SU-DHL-6 (cell line): Measurements from ENCODE around the gene KRT35.

Experiments used
- H2AFZ ChIP-seq: fragments of 200-600 bp; sonication (generic); 2 replicates; pipeline ENCODE4 v1.6.1; 2014; ENCODE audit warnings: low read depth, mild to moderate bottlenecking, moderate library complexity, mixed read lengths, antibody characterized with exemption, low read length; ENCODE audit not compliant: severe bottlenecking
- H3F3A ChIP-seq: fragments of 200-600 bp; shearing (Covaris generic); 2 replicates; pipeline ENCODE4 v1.6.0; 2016; ENCODE audit warnings: antibody characterized with exemption, mild to moderate bottlenecking; ENCODE audit not compliant: insufficient read depth
- H3K27ac ChIP-seq: fragments of 200-600 bp; sonication (generic); 2 replicates; pipeline ENCODE4 v1.5.1; 2016; ENCODE audit warnings: low read depth, mild to moderate bottlenecking, low read length, moderate library complexity, mixed read lengths
- H3K27me3 ChIP-seq: fragments of 200-600 bp; sonication (generic), shearing (Covaris generic); 2 replicates; pipeline ENCODE4 v1.6.0; 2014; ENCODE audit warnings: mild to moderate bottlenecking, low read length
- H3K36me3 ChIP-seq: fragments of 200-600 bp; sonication (generic); 2 replicates; pipeline ENCODE4 v1.6.1; 2014; ENCODE audit warnings: mild to moderate bottlenecking, low read length, mixed read lengths
- H3K4me2 ChIP-seq: fragments of 300-600, 200-600 bp; shearing (Covaris generic), sonication (generic); 2 replicates; pipeline ENCODE4 v1.6.0; 2014; ENCODE audit warnings: low read length, low read depth, mild to moderate bottlenecking; ENCODE audit not compliant: poor library complexity, severe bottlenecking
- H3K4me3 ChIP-seq: fragments of 200-600 bp; sonication (generic); 2 replicates; pipeline ENCODE4 v1.5.1; 2014; ENCODE audit warnings: antibody characterized with exemption, low read length, mild to moderate bottlenecking, mixed read lengths; ENCODE audit not compliant: insufficient read depth, poor library complexity, severe bottlenecking
- H3K79me2 ChIP-seq: fragments of 200-600 bp; sonication (generic); 2 replicates; pipeline ENCODE4 v1.6.1; 2014; ENCODE audit warnings: mild to moderate bottlenecking, low read length, moderate library complexity; ENCODE audit not compliant: insufficient read depth
- H3K9ac ChIP-seq: fragments of 200-600 bp; sonication (generic); 2 replicates; pipeline ENCODE4 v1.7.0; 2014; ENCODE audit warnings: mild to moderate bottlenecking, low read length
- H3K9me2 ChIP-seq: fragments of 200-600 bp; sonication (generic); replicated peaks from 2 replicates; pipeline ENCODE4 v1.6.1; 2014; ENCODE audit warnings: low read length; ENCODE audit not compliant: insufficient read depth
- H3K9me3 ChIP-seq: fragments of 200-600 bp; sonication (generic); 2 replicates; pipeline ENCODE4 v1.6.1; 2014; ENCODE audit warnings: low read length, mixed read lengths; ENCODE audit not compliant: insufficient read depth
- H4K20me1 ChIP-seq: fragments of 200-600 bp; sonication (generic); 2 replicates; pipeline ENCODE4 v1.6.1; 2014; ENCODE audit warnings: low read depth, mild to moderate bottlenecking, antibody characterized with exemption, low read length, moderate library complexity, mixed read lengths
- EZH2phosphoT487 ChIP-seq: fragments of 200-600 bp; sonication (generic), shearing (Covaris generic); conservative IDR thresholded peaks from 2 replicates; pipeline ENCODE4 v1.6.1; 2018; ENCODE audit warnings: mild to moderate bottlenecking, antibody characterized with exemption, low read length, moderate library complexity, mixed read lengths
- TF ChIP-seq, protein P1 (sequence below): fragments of 200-600 bp; sonication (generic); IDR thresholded peaks from one replicate; pipeline ENCODE4 v1.5.1; 2017; ENCODE audit warnings: antibody characterized with exemption, mild to moderate bottlenecking, low read length, moderate library complexity; ENCODE audit not compliant: insufficient read depth, poor library complexity, severe bottlenecking

The KRT35 gene

DNA sequence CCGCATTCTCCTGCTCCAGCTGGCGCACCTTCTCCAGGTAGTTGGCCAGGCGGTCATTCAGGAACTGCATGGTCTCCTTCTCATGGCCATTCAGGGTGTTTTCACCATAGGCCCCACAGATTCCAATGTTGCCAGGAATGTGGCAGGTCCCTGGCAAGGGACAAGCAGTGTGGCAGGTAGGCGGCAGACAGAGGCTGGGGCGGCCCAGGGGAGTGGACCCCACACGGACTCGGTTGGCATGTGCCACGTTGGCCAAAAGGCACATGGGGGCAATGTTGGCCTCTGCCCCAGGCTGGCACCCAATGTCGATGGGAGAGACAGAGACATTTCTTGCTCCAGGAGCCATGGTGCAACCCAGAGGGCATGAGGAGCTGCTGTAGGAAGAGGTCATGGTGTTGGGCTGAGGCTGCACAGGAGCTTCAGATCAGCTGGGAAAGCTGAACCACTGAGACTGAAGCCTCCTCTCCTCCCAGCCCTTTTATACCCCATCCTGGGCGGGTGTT lies 40.4 kb downstream of the KRT35 start, which contains the start of gene KRT38:
TSS of gene KRT38 (minus strand) at position 453 of the 503 bp plus-strand sequence. CDS start at position 391, 62 bp downstream.
- Histone ChIP-seq H2AFZ (no peak within 1 kb of the TSS), H3K27me3 (no peaks in the 10 kb centered on the region), H3K27ac (no peak within 1 kb of the TSS), H3K9me2 (no peaks in the 10 kb centered on the region), H3K36me3 (no peaks in the 10 kb centered on the region), H4K20me1 (no peaks in the 10 kb centered on the region), H3F3A (no peaks in the 10 kb centered on the region), H3K9ac (no peak within 1 kb of the TSS), H3K9me3 (no peaks in the 10 kb centered on the region), H3K4me2 (no peak within 1 kb of the TSS), H3K79me2 (no peaks in the 10 kb centered on the region), H3K4me3 (no peak within 1 kb of the TSS)
- TF ChIP-seq EZH2phosphoT487, result no peak
- TF ChIP-seq, protein P1, sequence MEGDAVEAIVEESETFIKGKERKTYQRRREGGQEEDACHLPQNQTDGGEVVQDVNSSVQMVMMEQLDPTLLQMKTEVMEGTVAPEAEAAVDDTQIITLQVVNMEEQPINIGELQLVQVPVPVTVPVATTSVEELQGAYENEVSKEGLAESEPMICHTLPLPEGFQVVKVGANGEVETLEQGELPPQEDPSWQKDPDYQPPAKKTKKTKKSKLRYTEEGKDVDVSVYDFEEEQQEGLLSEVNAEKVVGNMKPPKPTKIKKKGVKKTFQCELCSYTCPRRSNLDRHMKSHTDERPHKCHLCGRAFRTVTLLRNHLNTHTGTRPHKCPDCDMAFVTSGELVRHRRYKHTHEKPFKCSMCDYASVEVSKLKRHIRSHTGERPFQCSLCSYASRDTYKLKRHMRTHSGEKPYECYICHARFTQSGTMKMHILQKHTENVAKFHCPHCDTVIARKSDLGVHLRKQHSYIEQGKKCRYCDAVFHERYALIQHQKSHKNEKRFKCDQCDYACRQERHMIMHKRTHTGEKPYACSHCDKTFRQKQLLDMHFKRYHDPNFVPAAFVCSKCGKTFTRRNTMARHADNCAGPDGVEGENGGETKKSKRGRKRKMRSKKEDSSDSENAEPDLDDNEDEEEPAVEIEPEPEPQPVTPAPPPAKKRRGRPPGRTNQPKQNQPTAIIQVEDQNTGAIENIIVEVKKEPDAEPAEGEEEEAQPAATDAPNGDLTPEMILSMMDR, result no peak

GRCh38 chr17:41439375-41439774 lies 41.6 kb downstream of the KRT35 start:
- H3K9me3 ChIP-seq, result no peaks in the 10 kb centered on the region
- TF ChIP-seq EZH2phosphoT487, result no peak
- TF ChIP-seq, protein P1, result no peak
- H2AFZ ChIP-seq, result no peak overlapping the region
- H3K27ac ChIP-seq, result no peak overlapping the region
- no peaks in the 10 kb centered on the region for H4K20me1 ChIP-seq
- H3K4me3 ChIP-seq, result no peak overlapping the region
- H3F3A ChIP-seq, result no peaks in the 10 kb centered on the region
- no peaks in the 10 kb centered on the region for H3K36me3 ChIP-seq
- no peak overlapping the region for H3K9ac ChIP-seq
- no peaks in the 10 kb centered on the region for H3K27me3 ChIP-seq
- no peaks in the 10 kb centered on the region for H3K79me2 ChIP-seq
- H3K9me2 ChIP-seq, result no peaks in the 10 kb centered on the region
- H3K4me2 ChIP-seq, result no peak overlapping the region

GRCh38 chr17:41437769-41438168 lies 43.2 kb downstream of the KRT35 start:
- H2AFZ ChIP-seq, result no peak overlapping the region
- no peaks in the 10 kb centered on the region for H4K20me1 ChIP-seq
- no peaks in the 10 kb centered on the region for H3K9me2 ChIP-seq
- no peaks in the 10 kb centered on the region for H3K79me2 ChIP-seq
- no peaks in the 10 kb centered on the region for H3F3A ChIP-seq
- H3K9me3 ChIP-seq, result no peaks in the 10 kb centered on the region
- H3K4me2 ChIP-seq, result no peak overlapping the region
- H3K4me3 ChIP-seq, result no peak overlapping the region
- no peak overlapping the region for H3K27ac ChIP-seq
- H3K9ac ChIP-seq, result no peak overlapping the region
- no peak for TF ChIP-seq EZH2phosphoT487
- TF ChIP-seq, protein P1, result no peak
- H3K36me3 ChIP-seq, result no peaks in the 10 kb centered on the region
- no peaks in the 10 kb centered on the region for H3K27me3 ChIP-seq
